Fibroblast of lung (primary cell): Measurements from ENCODE around the gene CSGALNACT2.

Experiments
- CTCF ChIP-seq, 2 donors: IDR thresholded peaks in 1 of 2; conservative IDR thresholded peaks in 1 of 2; 1 replicate in 1 of 2; 2 replicates in 1 of 2; pipeline ENCODE4 v1.5.1; 2011 to 2012; ENCODE audit warnings: low read length in 2 of 2, control low read depth in 1 of 2, inconsistent platforms in 1 of 2, low read depth in 1 of 2, mild to moderate bottlenecking in 1 of 2
- EZH2 ChIP-seq: IDR thresholded peaks from 2 replicates; pipeline ENCODE4 v1.5.1; 2012; ENCODE audit warnings: low read length, control low read depth, mild to moderate bottlenecking; ENCODE audit errors: missing control alignments

- no peak for TF ChIP-seq CTCF (conservative IDR thresholded peaks at IDR 0.05 in 1 of 2, IDR thresholded peaks at IDR 0.05 in 1 of 2; ENCODE audit: low read depth in 1 of 2, low read length in 2 of 2)
- TF ChIP-seq EZH2, result no peak
These were observed 24.0 kb upstream of the CSGALNACT2 start for GRCh38 chr10:43114088-43114742.
